ENCODE measurements around the gene TMEM52B.

DNA sequence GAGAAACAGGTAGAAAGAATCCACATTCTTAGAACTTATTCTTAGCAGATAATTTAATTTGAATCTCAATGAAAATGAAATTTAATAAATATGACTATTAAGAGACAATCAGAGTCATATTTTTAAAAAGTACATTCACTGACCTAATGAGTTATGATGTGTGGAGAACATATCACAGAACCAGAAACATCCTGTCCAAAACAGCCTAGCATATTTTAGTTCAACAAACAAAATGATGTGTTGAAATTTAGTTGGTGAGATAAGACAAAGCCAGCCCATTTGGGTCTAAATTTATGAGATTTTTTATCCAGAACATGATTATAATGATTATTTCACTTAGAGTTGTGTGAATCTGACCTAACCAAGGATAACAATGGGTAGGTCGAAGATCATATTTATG, 59.7 kb downstream of the TMEM52B start:
- TF ChIP-seq EP300 (IDR thresholded peaks at IDR 0.05) (no peak), CTCF (IDR thresholded peaks at IDR 0.05) (no peak), POLR2A (IDR thresholded peaks at IDR 0.05; ENCODE audit: low read depth) (no peak)

Measured in esophagus muscularis mucosa (tissue), 4 donors.